ENCODE data around the gene ANKRD44. TPM values are rescaled to one million over a fixed set of nuclear protein-coding genes. Genes with fewer than 3 reads are reported as not detected.
A peak's percentile ranks its signal among the peaks of the same experiment; 100 is the strongest.

The ANKRD44 gene
- 2.9 and 4.0 TPM in 2 replicates for polyA plus RNA-seq (2013)

GRCh38 chr2:197310271-197310985 is at the start of gene ANKRD44:
ANKRD44 (minus strand) TSS chr2:197310780; CDS start chr2:197310604, 176 bp downstream.
- Histone ChIP-seq H2AFZ (ENCODE audit: insufficient read depth, low read length, poor library complexity) (peak within 1 kb of the TSS; percentile 97), H2BK5ac (ENCODE audit: low read depth, low read length, poor library complexity) (peak within 1 kb of the TSS; percentile 63)

DNA sequence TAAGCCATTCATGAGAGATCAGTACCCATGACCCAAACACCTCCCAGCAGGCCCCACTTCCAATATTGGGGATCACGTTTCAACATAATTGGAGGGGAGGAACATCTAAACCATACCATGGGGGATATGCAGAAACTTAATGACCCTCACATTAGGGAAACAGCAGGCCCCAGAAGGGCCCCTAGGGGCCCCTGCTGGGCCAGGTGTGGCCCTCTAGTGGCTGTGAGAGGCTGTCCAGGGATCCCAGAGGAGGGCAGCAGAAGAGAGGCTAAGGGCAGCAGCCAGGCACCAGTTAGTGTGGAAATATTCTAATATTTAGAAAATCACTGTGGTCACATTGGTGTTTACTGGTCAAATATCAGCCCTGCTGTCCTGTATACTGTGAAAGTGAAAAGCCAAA is 49.3 kb upstream of the ANKRD44 start:
- H2AFZ ChIP-seq (ENCODE audit: insufficient read depth, low read length, poor library complexity), result no peak overlapping the region
- H3K79me2 ChIP-seq (ENCODE audit: control insufficient read depth, insufficient read depth, low read length, poor library complexity), result no peaks in the 10 kb centered on the region
- no peak overlapping the region for H3K9ac ChIP-seq (ENCODE audit: low read length)
- H3K79me1 ChIP-seq (ENCODE audit: low read length), result no peaks in the 10 kb centered on the region
- no peak overlapping the region for H3K4me2 ChIP-seq (ENCODE audit: low read length)
- WGBS (ENCODE audit: extremely low coverage, insufficient coverage, insufficient read length), result no CpG with 5 or more reads among the region's 1 CpG
- H3K23ac ChIP-seq (ENCODE audit: low read length), result no peak overlapping the region
- H3K9me3 ChIP-seq (ENCODE audit: insufficient read depth, low read depth, low read length), result no peaks in the 10 kb centered on the region
- H2BK12ac ChIP-seq (ENCODE audit: low read length), result no peak overlapping the region
- H4K8ac ChIP-seq (ENCODE audit: low read depth, low read length), result no peak overlapping the region
- H3K4me1 ChIP-seq (ENCODE audit: control insufficient read depth in 1 of 2, insufficient read depth in 2 of 2, low read length in 2 of 2), result peaks cover 3 to 8% of the 10 kb centered on the region in 2 experiments
- H3K27ac ChIP-seq (ENCODE audit: low read depth, low read length), result no peak overlapping the region
- no peak overlapping the region for H2AK5ac ChIP-seq (ENCODE audit: low read length)
- no peaks in the 10 kb centered on the region for H3K36me3 ChIP-seq (ENCODE audit: control insufficient read depth in 1 of 2, insufficient read depth in 2 of 2, low read length in 2 of 2)
- no peaks in the 10 kb centered on the region for H3K27me3 ChIP-seq (ENCODE audit: insufficient read depth, low read length)
- H4K12ac ChIP-seq (ENCODE audit: low read depth, low read length), result no peak overlapping the region
- H2BK120ac ChIP-seq (ENCODE audit: insufficient read depth, low read length, poor library complexity), result no peak overlapping the region
- H3K4me3 ChIP-seq (ENCODE audit: low read depth, low read length), result no peak overlapping the region
- no peak overlapping the region for H2BK5ac ChIP-seq (ENCODE audit: low read depth, low read length, poor library complexity)
- no peak overlapping the region for H3K4ac ChIP-seq (ENCODE audit: low read depth, low read length)
- no peak overlapping the region for H4K91ac ChIP-seq (ENCODE audit: low read depth, low read length)
- H3K18ac ChIP-seq (ENCODE audit: low read length), result no peak overlapping the region
- H3K14ac ChIP-seq (ENCODE audit: low read length), result no peak overlapping the region
- no peak for DNase-seq

More at GRCh38 chr2:197310271-197310985, at the start of gene ANKRD44:
- peak within 1 kb of the TSS; percentile 76 for H4K91ac ChIP-seq (ENCODE audit: low read depth, low read length)
- no peak within 1 kb of the TSS for H2BK12ac ChIP-seq (ENCODE audit: low read length)
- peaks cover 10 to 13% of the 10 kb centered on the region in 2 experiments for H3K4me1 ChIP-seq (ENCODE audit: control insufficient read depth in 1 of 2, insufficient read depth in 2 of 2, low read length in 2 of 2)
- H3K79me1 ChIP-seq (ENCODE audit: low read length), result peaks cover 6% of the 10 kb centered on the region
- H3K36me3 ChIP-seq (ENCODE audit: control insufficient read depth in 1 of 2, insufficient read depth in 2 of 2, low read length in 2 of 2), result no peaks in the 10 kb centered on the region
- H3K23ac ChIP-seq (ENCODE audit: low read length), result no peak within 1 kb of the TSS
- no peaks in the 10 kb centered on the region for H3K27me3 ChIP-seq (ENCODE audit: insufficient read depth, low read length)
- peak within 1 kb of the TSS; percentile 64 for H3K9ac ChIP-seq (ENCODE audit: low read length)
- DNase-seq, result peak; percentile 79 to 81
- no peaks in the 10 kb centered on the region for H3K79me2 ChIP-seq (ENCODE audit: control insufficient read depth, insufficient read depth, low read length, poor library complexity)
- peak within 1 kb of the TSS; percentile 72 for H4K8ac ChIP-seq (ENCODE audit: low read depth, low read length)
- H2BK120ac ChIP-seq (ENCODE audit: insufficient read depth, low read length, poor library complexity), result peak within 1 kb of the TSS; percentile 25
- peak within 1 kb of the TSS; percentile 78 for H3K4me3 ChIP-seq (ENCODE audit: low read depth, low read length)
- H3K27ac ChIP-seq (ENCODE audit: low read depth, low read length), result no peak within 1 kb of the TSS
- peak within 1 kb of the TSS; percentile 80 for H3K18ac ChIP-seq (ENCODE audit: low read length)
- WGBS (ENCODE audit: extremely low coverage, insufficient coverage, insufficient read length), result no CpG with 5 or more reads among the region's 102 CpGs
- H3K4ac ChIP-seq (ENCODE audit: low read depth, low read length), result no peak within 1 kb of the TSS
- peak within 1 kb of the TSS; percentile 73 for H3K14ac ChIP-seq (ENCODE audit: low read length)
- H4K12ac ChIP-seq (ENCODE audit: low read depth, low read length), result peak within 1 kb of the TSS; percentile 28
- peak within 1 kb of the TSS; percentile 96 for H3K4me2 ChIP-seq (ENCODE audit: low read length)
- no peaks in the 10 kb centered on the region for H3K9me3 ChIP-seq (ENCODE audit: insufficient read depth, low read depth, low read length)
- no peak within 1 kb of the TSS for H2AK5ac ChIP-seq (ENCODE audit: low read length)

- Histone ChIP-seq H3K4me3 (ENCODE audit: low read depth, low read length) (no peak overlapping the region), H3K79me2 (ENCODE audit: control insufficient read depth, insufficient read depth, low read length, poor library complexity) (no peaks in the 10 kb centered on the region), H3K9me3 (ENCODE audit: insufficient read depth, low read depth, low read length) (no peaks in the 10 kb centered on the region), H2BK120ac (ENCODE audit: insufficient read depth, low read length, poor library complexity) (no peak overlapping the region), H3K4me2 (ENCODE audit: low read length) (no peak overlapping the region), H3K36me3 (ENCODE audit: control insufficient read depth in 1 of 2, insufficient read depth in 2 of 2, low read length in 2 of 2) (no peaks in the 10 kb centered on the region), H2BK12ac (ENCODE audit: low read length) (no peak overlapping the region), H2AK5ac (ENCODE audit: low read length) (no peak overlapping the region), H3K14ac (ENCODE audit: low read length) (no peak overlapping the region), H3K4ac (ENCODE audit: low read depth, low read length) (no peak overlapping the region), H3K18ac (ENCODE audit: low read length) (no peak overlapping the region), H3K4me1 (ENCODE audit: control insufficient read depth in 1 of 2, insufficient read depth in 2 of 2, low read length in 2 of 2) (peaks cover 3 to 6% of the 10 kb centered on the region in 2 experiments), H3K27me3 (ENCODE audit: insufficient read depth, low read length) (no peaks in the 10 kb centered on the region), H4K91ac (ENCODE audit: low read depth, low read length) (no peak overlapping the region), H3K27ac (ENCODE audit: low read depth, low read length) (no peak overlapping the region), H3K9ac (ENCODE audit: low read length) (no peak overlapping the region), H2AFZ (ENCODE audit: insufficient read depth, low read length, poor library complexity) (no peak overlapping the region), H3K79me1 (ENCODE audit: low read length) (no peaks in the 10 kb centered on the region), H4K12ac (ENCODE audit: low read depth, low read length) (no peak overlapping the region), H4K8ac (ENCODE audit: low read depth, low read length) (no peak overlapping the region), H3K23ac (ENCODE audit: low read length) (no peak overlapping the region), H2BK5ac (ENCODE audit: low read depth, low read length, poor library complexity) (no peak overlapping the region)
- no CpG with 5 or more reads among the region's 2 CpGs for WGBS (ENCODE audit: extremely low coverage, insufficient coverage, insufficient read length)
- DNase-seq, result no peak
These were observed 48.4 kb upstream of the ANKRD44 start for GRCh38 chr2:197358931-197359330.

GRCh38 chr2:197357986-197358385 is 47.4 kb upstream of the ANKRD44 start:
- Histone ChIP-seq H4K8ac (ENCODE audit: low read depth, low read length) (no peak overlapping the region), H4K12ac (ENCODE audit: low read depth, low read length) (no peak overlapping the region), H3K4ac (ENCODE audit: low read depth, low read length) (no peak overlapping the region), H2BK12ac (ENCODE audit: low read length) (no peak overlapping the region), H2AK5ac (ENCODE audit: low read length) (no peak overlapping the region), H3K27ac (ENCODE audit: low read depth, low read length) (no peak overlapping the region), H3K23ac (ENCODE audit: low read length) (no peak overlapping the region), H3K36me3 (ENCODE audit: control insufficient read depth in 1 of 2, insufficient read depth in 2 of 2, low read length in 2 of 2) (no peaks in the 10 kb centered on the region), H3K27me3 (ENCODE audit: insufficient read depth, low read length) (no peaks in the 10 kb centered on the region), H3K79me1 (ENCODE audit: low read length) (no peaks in the 10 kb centered on the region), H3K9me3 (ENCODE audit: insufficient read depth, low read depth, low read length) (no peaks in the 10 kb centered on the region), H3K18ac (ENCODE audit: low read length) (no peak overlapping the region), H3K4me2 (ENCODE audit: low read length) (no peak overlapping the region), H3K14ac (ENCODE audit: low read length) (no peak overlapping the region), H4K91ac (ENCODE audit: low read depth, low read length) (no peak overlapping the region), H3K9ac (ENCODE audit: low read length) (no peak overlapping the region), H2BK5ac (ENCODE audit: low read depth, low read length, poor library complexity) (no peak overlapping the region), H2BK120ac (ENCODE audit: insufficient read depth, low read length, poor library complexity) (no peak overlapping the region), H3K79me2 (ENCODE audit: control insufficient read depth, insufficient read depth, low read length, poor library complexity) (no peaks in the 10 kb centered on the region), H3K4me3 (ENCODE audit: low read depth, low read length) (no peak overlapping the region), H3K4me1 (ENCODE audit: control insufficient read depth in 1 of 2, insufficient read depth in 2 of 2, low read length in 2 of 2) (peaks cover 3% of the 10 kb centered on the region in 2 experiments), H2AFZ (ENCODE audit: insufficient read depth, low read length, poor library complexity) (no peak overlapping the region)
- no CpG with 5 or more reads among the region's 1 CpG for WGBS (ENCODE audit: extremely low coverage, insufficient coverage, insufficient read length)
- DNase-seq, result peak; percentile 9 to 42

Measured in trophoblast cell (in vitro differentiated cells and primary cell).